ENCODE results near the gene INIP.

INIP gene

DNA sequence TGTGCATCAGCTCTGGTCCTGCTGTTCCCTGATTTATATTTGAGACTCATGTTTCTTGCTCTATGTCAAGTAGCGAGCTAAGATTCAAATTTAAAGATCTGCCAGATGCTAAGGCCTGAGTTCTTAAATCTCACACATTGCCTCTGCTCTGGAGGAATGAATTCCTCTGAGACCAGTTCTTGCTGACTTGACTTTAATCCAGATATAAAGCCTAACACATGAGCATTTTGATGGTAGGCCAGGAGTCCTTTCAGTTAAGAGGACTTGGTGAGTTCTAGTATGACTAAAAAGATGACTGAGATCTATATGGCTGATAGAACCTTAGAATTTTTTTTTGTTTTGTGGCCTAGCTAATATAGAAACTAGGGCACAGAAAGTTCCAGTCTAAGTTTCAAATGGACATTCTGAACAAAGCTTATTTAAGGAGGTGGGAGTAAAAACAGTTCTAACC lies 1.3 kb upstream of the INIP start (continued):
- no peak for TF ChIP-seq ZNF146 (tag by site-specific recombination; IDR thresholded peaks at IDR 0.05)
- no peak for TF ChIP-seq ZNF843 (tag by site-specific recombination; IDR thresholded peaks at IDR 0.05)
- TF ChIP-seq ZFP37 (tag by site-specific recombination; IDR thresholded peaks at IDR 0.05), result no peak
- TF ChIP-seq, protein P1, sequence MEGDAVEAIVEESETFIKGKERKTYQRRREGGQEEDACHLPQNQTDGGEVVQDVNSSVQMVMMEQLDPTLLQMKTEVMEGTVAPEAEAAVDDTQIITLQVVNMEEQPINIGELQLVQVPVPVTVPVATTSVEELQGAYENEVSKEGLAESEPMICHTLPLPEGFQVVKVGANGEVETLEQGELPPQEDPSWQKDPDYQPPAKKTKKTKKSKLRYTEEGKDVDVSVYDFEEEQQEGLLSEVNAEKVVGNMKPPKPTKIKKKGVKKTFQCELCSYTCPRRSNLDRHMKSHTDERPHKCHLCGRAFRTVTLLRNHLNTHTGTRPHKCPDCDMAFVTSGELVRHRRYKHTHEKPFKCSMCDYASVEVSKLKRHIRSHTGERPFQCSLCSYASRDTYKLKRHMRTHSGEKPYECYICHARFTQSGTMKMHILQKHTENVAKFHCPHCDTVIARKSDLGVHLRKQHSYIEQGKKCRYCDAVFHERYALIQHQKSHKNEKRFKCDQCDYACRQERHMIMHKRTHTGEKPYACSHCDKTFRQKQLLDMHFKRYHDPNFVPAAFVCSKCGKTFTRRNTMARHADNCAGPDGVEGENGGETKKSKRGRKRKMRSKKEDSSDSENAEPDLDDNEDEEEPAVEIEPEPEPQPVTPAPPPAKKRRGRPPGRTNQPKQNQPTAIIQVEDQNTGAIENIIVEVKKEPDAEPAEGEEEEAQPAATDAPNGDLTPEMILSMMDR (tag by site-specific recombination; IDR thresholded peaks at IDR 0.05), result no peak
- TF ChIP-seq ZNF10 (tag by site-specific recombination; IDR thresholded peaks at IDR 0.05), result no peak

DNA sequence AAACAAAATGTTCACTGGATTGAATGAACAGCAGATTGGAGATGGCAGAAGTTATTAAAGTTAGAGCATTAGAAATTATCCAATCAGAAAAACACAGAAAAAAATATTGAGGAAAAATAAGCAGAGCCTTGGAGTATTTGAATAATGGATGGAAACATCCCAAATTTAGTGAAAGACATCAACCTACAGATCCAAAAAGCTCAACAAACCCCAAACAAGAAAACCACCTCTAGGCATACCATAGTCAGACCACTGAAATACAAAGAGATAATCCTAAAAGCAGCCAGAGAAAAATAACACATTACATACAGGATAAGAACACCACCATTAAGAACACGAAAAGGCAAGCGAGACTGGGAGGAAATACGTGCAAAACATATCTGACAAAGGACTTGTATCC lies 5.2 kb downstream of the INIP start:
- H3K27ac ChIP-seq (ENCODE audit: extremely low read depth, low read depth, low read length), result no peak overlapping the region
- H3K4me3 ChIP-seq (ENCODE audit: low read depth, low read length), result no peak overlapping the region
- ChIA-PET POLR2A (no interaction called here), CTCF (interaction anchor here (0.5 to 1.1 kb wide), 5 partner anchors 46 to 269 kb away, joined by 3 to 5 read pairs (median 4); no protein-coding TSS in a partner anchor)
- no peaks in the 10 kb centered on the region for H3K4me1 ChIP-seq (ENCODE audit: control insufficient read depth, insufficient read depth, low read length)
- peaks cover 0 to 15% of the 10 kb centered on the region in 2 experiments; a peak in 2 of 3 replicates for H3K36me3 ChIP-seq (ENCODE audit: control insufficient read depth in 2 of 2, insufficient read depth in 1 of 2, low read length in 2 of 2)
- H3K9me3 ChIP-seq (ENCODE audit: control insufficient read depth, insufficient read depth, low read depth, low read length), result no peaks in the 10 kb centered on the region
- TF ChIP-seq ZBTB44 (tag by site-specific recombination; IDR thresholded peaks at IDR 0.05) (no peak), ZNF558 (tag by site-specific recombination; IDR thresholded peaks at IDR 0.05) (peak; percentile 100)

GRCh38 chr9:112711050-112711689 lies 6.7 kb downstream of the INIP start:
- ChIA-PET POLR2A (interaction anchor here (1.2 kb wide), 1 partner anchor 332 kb away, joined by 4 read pairs; the partner anchor contains the start of gene HSDL2), CTCF (interaction anchor here (0.6 to 1.0 kb wide), 8 partner anchors 29 to 341 kb away, joined by 3 to 5 read pairs (median 3); no protein-coding TSS in a partner anchor)
- no peaks in the 10 kb centered on the region for H3K4me1 ChIP-seq (ENCODE audit: control insufficient read depth, insufficient read depth, low read length)
- H3K9me3 ChIP-seq (ENCODE audit: control insufficient read depth, insufficient read depth, low read depth, low read length), result no peaks in the 10 kb centered on the region
- peaks cover 0 to 15% of the 10 kb centered on the region in 2 experiments; a peak in 2 of 3 replicates for H3K36me3 ChIP-seq (ENCODE audit: control insufficient read depth in 2 of 2, insufficient read depth in 1 of 2, low read length in 2 of 2)
- no peak overlapping the region for H3K27ac ChIP-seq (ENCODE audit: extremely low read depth, low read depth, low read length)
- TF ChIP-seq ZNF654 (tag by site-specific recombination; IDR thresholded peaks at IDR 0.05; ENCODE audit: low read depth), result peak; percentile 40
- no peak for TF ChIP-seq ZNF707 (tag by site-specific recombination; IDR thresholded peaks at IDR 0.05)
- H3K4me3 ChIP-seq (ENCODE audit: low read depth, low read length), result no peak overlapping the region

- H3K4me1 ChIP-seq (ENCODE audit: control insufficient read depth, insufficient read depth, low read length), result no peaks in the 10 kb centered on the region
- CTCF ChIA-PET, result interaction anchor here (0.6 to 1.9 kb wide), 5 partner anchors 81 to 607 kb away, joined by 3 to 10 read pairs (median 4); no protein-coding TSS in a partner anchor
- peaks cover 0 to 6% of the 10 kb centered on the region in 2 experiments; a peak in 1 of 3 replicates for H3K36me3 ChIP-seq (ENCODE audit: control insufficient read depth in 2 of 2, insufficient read depth in 1 of 2, low read length in 2 of 2)
- no peak overlapping the region for H3K4me3 ChIP-seq (ENCODE audit: low read depth, low read length)
- no peaks in the 10 kb centered on the region for H3K9me3 ChIP-seq (ENCODE audit: control insufficient read depth, insufficient read depth, low read depth, low read length)
- TF ChIP-seq ZNF670 (tag by site-specific recombination; IDR thresholded peaks at IDR 0.05; ENCODE audit: low read depth) (no peak), ZNF514 (tag by site-specific recombination; IDR thresholded peaks at IDR 0.05) (no peak), ZNF660 (tag by site-specific recombination; IDR thresholded peaks at IDR 0.05) (no peak), ZNF555 (tag by site-specific recombination; conservative IDR thresholded peaks at IDR 0.05) (no peak), ZNF654 (tag by site-specific recombination; IDR thresholded peaks at IDR 0.05; ENCODE audit: low read depth) (peak; percentile 28), ZNF549 (tag by site-specific recombination; IDR thresholded peaks at IDR 0.05) (no peak)
- H3K27ac ChIP-seq (ENCODE audit: extremely low read depth, low read depth, low read length), result no peak overlapping the region
- POLR2A ChIA-PET, result no interaction called here
Measured at GRCh38 chr9:112705768-112706427, 12.0 kb downstream of the INIP start.
